Choroid plexus epithelial cell (primary cell): ENCODE data around the gene CDK5RAP1.

ENCODE experiments used
- DNase-seq: peaks from one replicate; pipeline ENCODE4 v3.0.0-alpha.2; 2010; ENCODE audit warnings: low read depth
- H3K4me3 ChIP-seq: 2 replicates; pipeline ENCODE4 v1.5.1; 2011; ENCODE audit warnings: low read depth, mild to moderate bottlenecking, control low read depth, low read length, moderate library complexity
- CTCF ChIP-seq: conservative IDR thresholded peaks from 2 replicates; pipeline ENCODE4 v1.5.1; 2011; ENCODE audit warnings: low read depth, mild to moderate bottlenecking, control low read depth, inconsistent platforms, low read length, moderate library complexity

Gene CDK5RAP1

GRCh38 chr20:33407796-33408195 is 6.5 kb upstream of the CDK5RAP1 start:
- peak; percentile 47 for DNase-seq
- H3K4me3 ChIP-seq = no peak overlapping the region
- no peak for TF ChIP-seq CTCF

GRCh38 chr20:33407251-33407650 is 5.9 kb upstream of the CDK5RAP1 start:
- peak; percentile 75 for DNase-seq
- no peak for TF ChIP-seq CTCF
- H3K4me3 ChIP-seq = no peak overlapping the region

- no peak overlapping the region for H3K4me3 ChIP-seq
- TF ChIP-seq CTCF = no peak
- DNase-seq = no peak
Observed at GRCh38 chr20:33404281-33404680, 3.0 kb upstream of the CDK5RAP1 start.

- TF ChIP-seq CTCF = no peak
- H3K4me3 ChIP-seq = peak overlapping the region; percentile 99
- peak; percentile 20 for DNase-seq
Observed at GRCh38 chr20:33401921-33402369, 626 bp upstream of the CDK5RAP1 start.

- DNase-seq = peak; percentile 50
- peak; percentile 42 for TF ChIP-seq CTCF
- peak overlapping the region; percentile 99 for H3K4me3 ChIP-seq
Observed at GRCh38 chr20:33400812-33401183, 521 bp downstream of the CDK5RAP1 start.

GRCh38 chr20:33399924-33400323 is 1.4 kb downstream of the CDK5RAP1 start:
- peak; percentile 22 for DNase-seq
- no peak for TF ChIP-seq CTCF
- H3K4me3 ChIP-seq = no peak overlapping the region

GRCh38 chr20:33394718-33395117 is 6.6 kb downstream of the CDK5RAP1 start:
- peak; percentile 24 for TF ChIP-seq CTCF
- peak; percentile 20 for DNase-seq
- no peak overlapping the region for H3K4me3 ChIP-seq
